HG02588 (cell line): ENCODE data around the gene ZSCAN12.
"Not testable (repeated sequence)": the region's sequence is repeated elsewhere in the genome, so short reads cannot be mapped to it uniquely, and the experiment has no call there.

Source experiments
- ATAC-seq: cut with Tn5 transposase; IDR thresholded peaks from one replicate; pipeline ENCODE4 v1.9.1; 2021; ENCODE audit warnings: mild to moderate bottlenecking, moderate library complexity; ENCODE audit not compliant: unreplicated experiment

The ZSCAN12 gene

DNA sequence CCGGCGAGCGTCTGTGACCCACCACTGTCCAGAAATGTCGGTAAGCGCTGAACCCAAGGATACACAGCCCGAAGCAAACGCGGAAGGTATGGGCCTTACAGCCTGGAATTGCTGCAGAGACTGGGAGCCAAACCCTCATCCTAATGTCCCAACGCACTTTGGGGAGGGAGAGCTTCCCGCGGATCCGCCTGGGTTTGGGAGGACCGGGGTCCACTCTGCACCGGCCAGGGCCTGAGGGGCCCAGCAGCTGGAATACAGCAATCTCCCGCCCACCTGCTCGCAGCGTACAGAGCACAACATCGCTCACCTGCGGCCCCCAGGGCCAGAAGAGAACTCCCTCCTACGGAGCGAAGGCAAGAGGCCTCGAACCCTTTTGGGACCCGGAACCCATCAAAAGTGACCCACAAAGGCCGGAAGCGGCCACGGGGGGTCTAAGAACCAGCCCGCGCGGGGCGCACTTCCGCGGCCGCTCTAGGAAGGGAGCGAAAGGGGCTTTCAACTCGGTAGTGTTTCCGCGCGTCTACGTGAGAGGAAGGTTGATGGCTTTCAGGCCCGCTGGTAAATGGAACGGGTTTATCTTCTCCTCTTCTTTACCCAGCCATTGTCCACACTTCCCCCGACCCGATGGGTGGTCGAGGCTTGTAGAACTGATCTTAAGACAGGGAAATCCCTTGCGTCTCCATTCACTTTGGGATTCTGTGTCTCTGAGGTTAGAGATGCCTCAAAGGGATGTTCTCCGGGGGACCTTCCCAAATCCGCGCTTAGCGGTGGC is at the start of gene ZSCAN12:
ZSCAN12 (minus strand) TSS at position 398 of the 772 bp plus-strand sequence. CDS start 1,342 bp downstream, outside the sequence.
- ATAC-seq: peak; percentile 86

DNA sequence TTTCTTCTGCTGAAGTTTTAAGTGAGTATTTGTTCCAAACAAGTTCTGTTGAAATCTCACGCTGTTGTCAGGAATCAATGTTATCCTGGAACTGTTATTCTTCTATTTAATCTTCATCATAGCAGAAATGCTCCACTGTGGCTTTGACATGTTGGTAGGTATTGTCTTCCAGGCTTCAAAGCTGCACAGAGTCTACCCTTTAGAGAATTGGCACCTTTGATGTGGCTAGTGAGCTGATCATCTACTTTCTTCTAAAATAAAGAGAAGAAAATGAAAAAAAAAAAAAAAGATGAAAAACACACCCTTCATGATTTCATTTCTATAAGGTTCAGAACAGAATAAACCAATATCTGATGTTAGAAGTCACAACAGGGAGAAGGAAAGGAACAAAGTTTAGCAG is 49.5 kb upstream of the ZSCAN12 start:
- no peak for ATAC-seq

DNA sequence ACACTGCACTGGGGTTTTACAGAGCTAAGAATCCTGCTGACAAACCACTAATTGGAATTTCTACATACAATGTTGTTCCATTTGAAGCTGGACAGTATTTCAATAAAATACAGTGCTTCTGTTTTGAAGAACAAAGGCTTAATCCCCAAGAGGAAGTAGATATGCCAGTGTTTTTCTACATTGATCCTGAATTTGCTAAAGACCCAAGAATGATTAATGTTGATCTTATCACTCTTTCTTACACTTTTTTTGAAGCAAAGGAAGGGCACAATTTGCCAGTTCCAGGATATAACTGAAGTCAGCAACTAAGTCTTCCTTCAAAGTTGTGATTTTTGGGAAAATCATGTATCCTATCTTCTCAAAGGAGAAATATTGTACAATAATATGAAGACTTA is 48.0 kb upstream of the ZSCAN12 start:
- ATAC-seq: not testable (repeated sequence)

DNA sequence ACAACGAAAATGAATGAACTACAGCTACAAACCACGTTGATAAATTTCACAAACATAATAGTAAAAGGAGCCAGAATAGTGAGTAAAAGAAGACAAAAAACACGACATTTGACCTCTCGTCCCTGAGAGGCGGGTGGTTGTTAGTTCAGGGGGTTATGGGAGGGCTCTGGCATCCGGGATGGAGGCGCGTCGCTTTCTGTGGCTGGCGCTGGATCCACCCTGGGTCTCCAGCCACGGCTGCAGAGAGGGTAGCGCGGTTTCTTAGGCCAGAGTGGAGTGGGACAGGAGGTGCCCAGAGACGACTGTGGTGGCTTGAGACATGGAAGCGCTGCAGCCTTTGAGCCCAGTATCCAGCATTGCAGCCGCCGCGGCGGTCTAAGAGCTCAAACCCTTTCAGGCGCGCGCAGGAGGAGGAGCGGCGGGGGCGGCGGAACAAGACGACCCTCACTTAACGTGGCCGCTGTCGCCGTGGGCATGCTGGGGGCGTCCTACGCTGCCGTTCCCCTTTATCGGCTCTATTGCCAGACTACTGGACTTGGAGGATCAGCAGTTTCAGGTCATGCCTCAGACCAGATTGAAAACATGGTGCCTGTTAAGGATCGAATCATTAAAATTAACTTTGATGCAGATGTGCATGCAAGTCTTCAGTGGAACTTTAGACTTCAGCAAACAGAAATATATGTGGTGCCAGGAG is 47.4 kb upstream of the ZSCAN12 start:
- ATAC-seq: no peak

DNA sequence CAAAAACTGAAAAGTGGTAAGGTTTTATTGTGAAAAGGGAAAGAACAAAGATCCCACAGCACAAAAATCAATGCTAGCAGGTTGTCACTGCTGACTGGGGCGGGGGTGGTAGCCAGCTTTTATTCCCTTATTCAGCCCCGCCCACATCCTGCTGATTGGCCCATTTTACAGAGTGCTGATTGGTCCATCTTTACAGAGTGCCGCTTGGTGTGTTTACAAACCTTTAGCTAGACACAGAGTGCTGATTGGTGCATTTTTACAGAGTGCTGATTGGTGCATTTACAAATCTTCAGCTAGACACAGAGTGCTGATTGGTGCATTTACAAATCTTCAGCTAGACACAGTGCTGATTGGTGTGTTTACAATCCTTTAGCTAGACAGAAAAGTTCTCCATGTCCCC is 45.2 kb upstream of the ZSCAN12 start:
- not testable (repeated sequence) for ATAC-seq

DNA sequence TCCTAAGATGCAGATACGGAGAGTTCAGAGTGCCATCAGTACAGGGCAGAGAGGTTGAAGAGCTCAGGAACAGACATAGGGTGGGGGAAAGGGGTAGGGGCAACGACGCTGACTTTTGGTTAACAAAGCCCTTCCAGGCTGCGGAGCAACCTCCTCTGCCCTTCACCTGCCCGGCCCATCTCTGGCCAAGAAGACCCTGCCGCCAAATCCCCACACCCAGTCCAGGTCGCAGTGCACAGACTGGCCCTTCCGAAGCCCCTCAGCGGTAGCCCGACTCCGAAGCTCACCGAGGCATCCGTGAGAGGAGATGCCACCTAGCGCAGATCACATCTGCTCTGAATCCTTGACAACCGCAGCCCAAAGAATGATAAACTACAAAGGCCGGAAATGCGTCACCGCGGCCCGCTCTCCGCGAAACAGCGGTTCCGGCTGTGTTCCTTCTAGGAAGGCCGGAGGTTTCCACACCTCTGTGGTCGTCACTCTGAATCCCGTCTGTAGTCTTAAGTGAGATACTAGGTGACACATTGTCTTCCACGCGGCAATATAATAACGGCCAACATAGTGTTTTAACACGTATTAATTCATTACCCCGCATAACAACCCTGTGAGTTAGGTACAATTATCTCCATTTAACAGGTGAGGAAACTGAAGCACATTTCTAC is 43.7 kb upstream of the ZSCAN12 start, which contains the start of gene ZSCAN23:
ZSCAN23 (minus strand) TSS at position 380 of the 662 bp plus-strand sequence. CDS start 7,225 bp downstream, outside the sequence.
- ATAC-seq: peak; percentile 93

DNA sequence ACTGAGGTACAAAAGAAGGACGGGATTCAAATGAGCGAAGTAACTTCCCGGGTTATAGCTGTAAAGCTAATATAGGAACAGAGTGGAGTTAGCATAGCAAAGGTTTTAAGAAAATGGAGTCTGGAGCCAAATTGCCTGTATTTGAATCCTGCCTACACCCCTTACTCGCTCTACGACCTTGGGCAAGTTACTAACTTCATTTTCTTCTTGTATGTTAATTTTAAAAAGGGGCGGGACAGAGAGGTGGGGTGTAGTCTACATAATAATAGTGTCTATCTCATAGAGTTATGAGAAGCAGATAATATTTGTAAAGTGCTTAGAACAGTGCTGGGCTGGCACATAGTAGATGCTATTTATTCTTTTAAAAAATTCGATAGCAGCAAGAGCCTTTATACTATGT is 43.0 kb upstream of the ZSCAN12 start:
- no peak for ATAC-seq

DNA sequence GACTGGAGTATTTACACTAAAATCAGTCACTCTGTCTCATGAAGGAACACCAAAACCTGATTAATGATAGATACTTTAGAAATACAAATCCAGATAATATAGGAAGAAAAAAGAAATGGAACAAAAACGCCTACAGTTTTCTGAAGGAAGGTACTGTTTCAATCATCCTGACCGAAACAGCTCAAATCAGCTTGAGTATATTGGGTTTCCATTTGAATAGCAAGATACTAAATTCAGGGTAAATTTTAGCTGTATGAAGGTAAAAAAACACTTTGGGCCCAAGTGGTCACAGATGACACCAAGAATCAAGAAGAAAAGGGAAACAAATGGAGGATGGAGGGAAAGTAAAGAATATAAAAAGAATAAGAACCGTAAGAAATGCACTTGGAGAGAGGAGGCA is 36.9 kb upstream of the ZSCAN12 start:
- ATAC-seq: no peak

DNA sequence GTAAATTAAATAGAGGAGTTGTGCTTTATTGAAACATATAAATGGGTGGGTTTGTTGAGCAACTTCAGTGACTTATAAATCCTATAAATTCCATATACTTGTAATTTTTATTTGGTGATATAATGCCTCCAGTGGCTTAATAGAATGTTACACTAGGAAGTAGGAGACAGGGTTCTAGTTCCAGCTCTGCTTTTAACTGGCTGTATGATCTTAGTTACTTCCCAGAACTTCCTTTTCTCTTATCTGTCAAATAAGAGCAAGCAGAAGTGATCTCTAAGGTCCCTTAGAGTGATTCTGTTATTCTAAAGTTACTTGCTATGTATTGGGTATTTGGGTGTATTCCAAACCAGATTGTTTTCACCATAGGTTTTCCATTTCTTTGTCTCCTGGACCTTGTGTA is 33.6 kb upstream of the ZSCAN12 start:
- ATAC-seq: no peak

DNA sequence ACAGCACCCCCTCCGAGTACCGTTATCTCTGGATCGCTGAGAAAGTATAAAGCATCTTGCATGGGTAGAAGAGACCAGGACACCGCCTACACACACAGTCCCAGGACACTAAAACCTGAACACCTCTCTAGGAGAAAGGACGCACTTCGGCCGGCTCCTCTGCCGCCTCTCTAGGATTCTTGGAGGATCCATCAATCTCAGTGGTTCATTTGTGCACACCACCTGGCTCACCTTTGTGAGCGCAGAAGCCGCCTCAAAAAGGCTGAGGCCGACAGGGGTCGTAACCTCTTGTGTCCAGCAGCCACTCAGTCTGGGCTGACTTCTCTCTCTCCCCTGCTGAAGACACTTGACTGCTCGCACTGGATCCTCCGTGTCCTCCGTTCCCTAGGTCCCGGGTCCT is 30.2 kb upstream of the ZSCAN12 start:
- no peak for ATAC-seq

DNA sequence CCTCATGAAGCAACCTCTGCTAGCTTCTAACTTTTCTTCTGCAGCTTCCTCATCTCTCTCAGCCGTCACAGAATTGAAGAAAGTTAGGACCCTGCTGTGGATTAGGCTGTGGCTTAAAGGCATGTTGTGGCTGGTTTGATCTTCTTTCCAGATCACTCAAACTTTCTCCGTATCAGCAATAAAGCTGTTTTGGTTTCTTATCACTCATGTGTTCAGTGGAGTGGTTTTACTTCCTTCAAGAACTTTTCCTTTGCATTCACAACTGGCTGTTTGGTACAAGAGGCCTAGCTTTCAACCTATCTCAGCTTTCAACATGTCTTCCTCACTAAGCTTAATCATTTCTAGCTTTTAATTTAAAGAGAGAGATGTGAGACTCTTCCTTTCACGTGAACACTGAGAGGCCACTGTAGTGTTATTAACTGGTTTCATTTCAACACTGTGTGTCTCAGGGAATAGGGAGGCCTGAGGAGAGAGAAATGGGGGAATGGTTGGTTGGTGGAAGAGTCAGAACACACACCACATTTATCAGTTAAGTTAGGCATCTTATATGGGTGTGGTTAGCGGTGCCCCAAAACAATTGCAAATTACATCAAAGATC is 26.5 kb upstream of the ZSCAN12 start:
- no peak for ATAC-seq

DNA sequence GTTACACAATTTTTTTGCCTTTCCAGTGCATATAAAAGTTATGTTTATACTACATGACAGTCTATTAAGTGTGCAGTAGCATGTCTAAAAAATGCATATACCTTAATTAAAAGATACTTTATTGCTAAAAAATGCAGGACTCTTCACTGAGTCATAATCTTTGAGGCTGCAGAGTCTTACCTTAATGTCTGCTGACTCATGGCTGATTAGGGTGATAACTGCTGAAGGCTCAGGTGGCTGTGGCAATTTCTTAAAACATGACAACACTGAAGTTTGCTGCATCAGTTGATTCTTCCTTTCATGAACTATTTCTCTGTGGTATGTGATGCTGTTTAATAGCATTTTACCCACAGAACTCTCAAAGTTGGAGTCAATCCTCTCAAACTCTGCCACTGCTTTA is 24.6 kb upstream of the ZSCAN12 start:
- ATAC-seq: no peak

DNA sequence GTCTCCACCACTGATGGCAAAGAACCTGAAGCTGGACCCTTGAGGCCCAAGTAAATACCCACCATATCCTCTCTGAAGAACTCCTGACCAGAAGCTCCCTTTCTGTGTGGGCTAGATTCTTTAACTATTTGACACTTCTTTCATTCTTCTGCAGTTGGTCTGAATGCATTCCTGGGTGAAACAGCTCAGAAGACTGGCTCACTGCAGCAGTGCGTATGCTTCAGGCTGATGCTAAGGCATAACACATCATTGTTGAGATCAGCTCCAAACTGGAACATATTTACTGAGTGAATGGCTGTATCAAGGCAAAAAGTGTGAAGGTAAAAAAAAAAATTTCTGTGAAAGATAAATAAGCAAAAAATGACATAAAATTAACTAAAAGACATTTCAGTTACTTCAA is 24.0 kb upstream of the ZSCAN12 start:
- ATAC-seq: no peak

DNA sequence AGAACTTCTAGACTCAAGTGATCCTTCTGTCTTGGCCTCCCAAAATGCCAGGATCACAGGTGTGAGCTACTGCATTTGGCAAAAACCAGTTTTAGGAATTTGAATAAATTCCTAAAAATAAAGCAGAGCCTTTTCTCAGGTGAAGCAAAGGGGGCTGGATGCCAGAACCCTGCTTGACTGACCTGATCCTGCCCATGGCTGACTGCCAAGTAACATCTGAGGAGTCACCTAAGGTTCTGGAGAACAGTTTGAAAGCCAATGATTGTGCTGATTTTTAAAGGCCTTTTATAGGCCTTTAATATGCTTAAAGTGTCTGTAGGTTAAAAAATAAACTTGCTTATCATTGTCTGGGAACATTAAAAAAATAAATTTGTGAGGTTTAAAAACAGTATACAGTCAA is 14.1 kb upstream of the ZSCAN12 start:
- no peak for ATAC-seq

DNA sequence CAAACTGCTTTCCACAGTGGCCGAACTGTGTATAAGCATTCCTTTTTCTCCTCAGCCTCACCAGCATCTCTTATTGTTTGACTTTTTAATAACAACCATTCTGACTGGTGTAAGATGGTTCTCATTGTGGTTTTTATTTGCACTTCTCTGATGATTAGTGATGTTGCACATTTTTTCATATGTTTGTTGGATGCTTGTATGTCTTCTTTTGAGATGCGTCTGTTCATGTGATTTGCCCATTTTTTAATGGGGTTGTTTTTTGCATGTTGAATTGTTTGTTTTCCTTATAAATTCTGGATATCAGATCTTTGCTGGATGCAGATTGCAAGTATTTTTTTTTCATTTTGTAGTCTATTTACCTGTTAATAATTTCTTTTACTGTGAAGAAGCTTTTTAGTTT is 11.2 kb upstream of the ZSCAN12 start:
- ATAC-seq: no peak

DNA sequence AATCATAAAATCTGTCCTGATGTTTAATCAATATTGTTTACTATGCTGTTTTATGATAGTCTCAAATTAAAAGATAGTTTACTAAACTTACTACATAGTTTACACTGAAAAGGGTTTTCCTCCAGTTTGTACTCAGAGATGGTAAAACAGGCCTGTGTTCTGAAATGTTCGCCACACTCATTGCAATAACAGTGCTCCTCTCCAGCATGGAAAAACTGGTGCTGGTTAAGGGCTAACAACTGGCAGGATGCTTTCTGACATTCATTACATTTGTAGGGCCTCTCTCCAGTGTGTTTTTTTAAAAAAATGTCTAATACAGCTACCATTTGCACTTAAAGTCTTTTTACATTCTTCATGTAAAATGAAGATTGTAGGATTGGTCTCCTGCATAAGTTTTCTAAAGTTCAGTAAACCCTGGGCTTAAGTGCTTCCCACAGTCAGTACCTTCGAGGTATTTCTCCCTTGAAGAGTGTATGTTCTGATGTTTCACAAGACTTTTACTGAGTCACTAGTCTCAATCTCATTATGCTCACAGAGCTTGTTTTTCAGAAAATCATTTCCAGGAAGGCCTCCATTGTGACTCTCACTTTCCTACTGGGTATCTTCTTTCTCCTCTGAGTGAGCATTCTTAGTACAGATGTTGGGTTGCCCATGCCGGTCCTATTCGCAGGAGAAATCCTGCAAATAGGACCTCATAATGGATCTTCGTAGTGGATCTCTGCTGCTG is 8.7 kb upstream of the ZSCAN12 start:
- ATAC-seq: no peak

DNA sequence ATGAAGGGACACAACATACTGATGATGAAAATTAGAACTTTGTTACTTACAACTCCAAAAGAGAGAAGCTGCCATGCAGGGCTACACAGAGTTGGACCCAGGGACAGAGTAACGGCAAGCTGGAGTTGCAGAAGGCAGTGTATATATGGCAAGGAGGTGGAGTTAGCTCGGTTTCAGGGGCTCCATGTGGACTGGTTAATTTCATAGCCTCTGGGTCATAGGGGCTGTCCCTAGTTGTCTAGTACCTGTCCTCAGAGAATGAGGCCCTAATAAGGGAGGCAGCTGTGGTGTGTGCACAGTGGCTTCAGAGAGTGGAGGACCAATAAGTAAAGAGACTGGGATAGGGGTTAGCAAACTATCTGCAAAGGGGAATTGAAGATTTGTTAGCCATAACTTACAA is 7.9 kb upstream of the ZSCAN12 start:
- no peak for ATAC-seq

DNA sequence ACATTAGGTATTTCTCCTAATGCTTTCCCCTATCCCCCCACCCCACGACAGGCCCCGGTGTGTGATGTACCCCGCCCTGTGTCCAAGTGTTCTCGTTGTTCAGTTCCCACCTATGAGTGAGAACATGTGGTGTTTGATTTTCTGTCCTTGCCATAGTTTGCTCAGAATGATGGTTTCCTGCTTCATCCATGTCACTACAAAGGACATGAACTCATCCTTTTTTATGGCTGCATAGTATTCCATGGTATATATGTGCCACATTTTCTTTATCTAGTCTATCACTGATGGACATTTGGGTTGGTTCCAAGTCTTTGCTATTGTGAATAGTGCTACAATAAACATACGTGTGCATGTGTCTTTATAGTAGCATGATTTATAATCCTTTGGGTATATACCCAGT is 4.4 kb upstream of the ZSCAN12 start:
- not testable (repeated sequence) for ATAC-seq

DNA sequence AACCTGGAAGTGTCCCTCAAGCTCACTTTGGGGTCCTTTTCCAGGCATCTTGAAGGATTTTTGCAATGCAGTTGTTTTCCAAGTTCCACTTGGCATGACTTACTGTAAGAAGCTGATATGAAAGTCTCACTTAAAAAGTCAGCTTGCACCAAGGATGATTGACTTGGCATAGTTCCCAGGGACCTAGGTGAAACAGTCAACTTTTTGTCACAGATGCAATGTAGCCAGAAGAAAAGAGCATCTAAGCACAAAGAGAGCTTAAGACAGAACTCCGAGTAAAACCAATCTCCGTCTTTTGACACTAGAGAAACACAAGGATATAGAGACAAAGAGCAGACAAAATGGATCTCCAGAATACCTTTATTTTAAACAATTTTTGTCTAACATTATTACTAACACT is 2.6 kb upstream of the ZSCAN12 start:
- ATAC-seq: no peak

DNA sequence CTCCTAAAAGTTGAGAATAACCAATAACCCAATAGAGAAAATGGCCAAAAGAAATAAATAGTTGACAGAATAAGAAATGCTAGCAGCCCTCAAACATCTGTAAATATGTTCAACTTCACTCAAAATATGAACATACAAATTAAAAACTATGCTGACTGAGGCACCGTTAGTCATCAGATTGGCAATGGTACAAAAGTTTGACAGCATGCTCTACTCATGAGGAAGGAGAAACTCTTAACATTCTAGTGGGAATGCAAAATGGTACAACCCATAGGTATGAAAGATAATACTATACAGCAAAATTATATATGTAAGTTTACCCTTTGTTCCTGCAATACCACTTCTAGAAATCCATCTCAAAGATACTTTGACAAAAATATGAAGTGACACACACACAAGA is 1.6 kb upstream of the ZSCAN12 start:
- ATAC-seq: no peak

DNA sequence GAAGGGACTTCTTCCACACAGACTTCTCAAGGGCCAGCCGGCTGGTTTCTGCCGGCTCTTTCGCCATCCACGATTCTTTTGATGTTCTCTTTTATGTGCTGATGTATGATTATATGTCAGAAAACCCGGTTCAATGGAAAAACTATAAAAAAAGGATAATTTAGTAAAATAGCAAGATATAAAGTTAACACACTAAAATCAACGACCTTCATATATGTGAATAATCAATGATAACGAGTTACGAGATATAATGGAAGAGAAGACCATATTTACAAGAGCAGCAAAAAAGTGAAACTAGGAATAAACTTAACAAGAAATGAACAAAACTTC is 540 bp upstream of the ZSCAN12 start:
- no peak for ATAC-seq
